ENCODE data around the gene BTBD9. TPM values are rescaled to one million over a fixed set of nuclear protein-coding genes. Genes with fewer than 3 reads are reported as not detected.

The BTBD9 gene
- total and polyA plus RNA-seq, 2 experiments from 2014 or later, result 13.0 to 17.0 TPM

DNA sequence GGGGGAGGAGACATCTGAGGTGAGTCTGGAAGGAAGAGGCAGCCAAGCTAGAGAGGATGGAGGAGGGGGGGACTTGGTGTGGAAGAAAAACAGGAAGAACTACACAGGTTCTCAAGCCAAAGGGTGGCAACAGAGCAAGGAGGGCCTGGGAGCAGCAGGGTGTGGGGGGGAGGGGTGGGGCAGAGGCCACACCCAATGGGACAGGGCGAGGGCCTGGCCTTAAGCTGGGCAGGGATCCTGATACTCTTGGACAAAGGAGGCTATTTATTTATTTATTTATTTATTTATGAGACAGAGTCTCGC is 461.2 kb downstream of the BTBD9 start:
- no peaks in the 10 kb centered on the region for H4K20me1 ChIP-seq (ENCODE audit: insufficient read depth, poor library complexity, severe bottlenecking)
- H3K27ac ChIP-seq, result no peak overlapping the region
- no peaks in the 10 kb centered on the region for H3K36me3 ChIP-seq (replicated peaks; ENCODE audit: insufficient read depth, low read depth)
- no peaks in the 10 kb centered on the region for H3K9me2 ChIP-seq (replicated peaks; ENCODE audit: insufficient read depth)
- H2AFZ ChIP-seq, result no peak overlapping the region
- H3K9me3 ChIP-seq (ENCODE audit: low read depth), result no peaks in the 10 kb centered on the region
- no peak for DNase-seq (ENCODE audit: low spot score)
- H3K4me2 ChIP-seq, result no peak overlapping the region
- no peak overlapping the region for H3K4me3 ChIP-seq
- no peaks in the 10 kb centered on the region for H3K27me3 ChIP-seq
- no peak for TF ChIP-seq EZH2 (IDR thresholded peaks at IDR 0.05; ENCODE audit: borderline replicate concordance)
- TF ChIP-seq, protein P1, sequence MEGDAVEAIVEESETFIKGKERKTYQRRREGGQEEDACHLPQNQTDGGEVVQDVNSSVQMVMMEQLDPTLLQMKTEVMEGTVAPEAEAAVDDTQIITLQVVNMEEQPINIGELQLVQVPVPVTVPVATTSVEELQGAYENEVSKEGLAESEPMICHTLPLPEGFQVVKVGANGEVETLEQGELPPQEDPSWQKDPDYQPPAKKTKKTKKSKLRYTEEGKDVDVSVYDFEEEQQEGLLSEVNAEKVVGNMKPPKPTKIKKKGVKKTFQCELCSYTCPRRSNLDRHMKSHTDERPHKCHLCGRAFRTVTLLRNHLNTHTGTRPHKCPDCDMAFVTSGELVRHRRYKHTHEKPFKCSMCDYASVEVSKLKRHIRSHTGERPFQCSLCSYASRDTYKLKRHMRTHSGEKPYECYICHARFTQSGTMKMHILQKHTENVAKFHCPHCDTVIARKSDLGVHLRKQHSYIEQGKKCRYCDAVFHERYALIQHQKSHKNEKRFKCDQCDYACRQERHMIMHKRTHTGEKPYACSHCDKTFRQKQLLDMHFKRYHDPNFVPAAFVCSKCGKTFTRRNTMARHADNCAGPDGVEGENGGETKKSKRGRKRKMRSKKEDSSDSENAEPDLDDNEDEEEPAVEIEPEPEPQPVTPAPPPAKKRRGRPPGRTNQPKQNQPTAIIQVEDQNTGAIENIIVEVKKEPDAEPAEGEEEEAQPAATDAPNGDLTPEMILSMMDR (IDR thresholded peaks at IDR 0.05; ENCODE audit: poor library complexity), result no peak
- TF ChIP-seq EZH2phosphoT487 (IDR thresholded peaks at IDR 0.05; ENCODE audit: low read depth, severe bottlenecking, unreplicated experiment), result no peak
- 86% methylated on average over 2 of the region's 2 CpGs for WGBS (ENCODE audit: low lambda C conversion rate, missing lambda C conversion rate)
- peaks cover 11% of the 10 kb centered on the region for H3K4me1 ChIP-seq (ENCODE audit: insufficient read depth)
- no peaks in the 10 kb centered on the region for H3K79me2 ChIP-seq

DNA sequence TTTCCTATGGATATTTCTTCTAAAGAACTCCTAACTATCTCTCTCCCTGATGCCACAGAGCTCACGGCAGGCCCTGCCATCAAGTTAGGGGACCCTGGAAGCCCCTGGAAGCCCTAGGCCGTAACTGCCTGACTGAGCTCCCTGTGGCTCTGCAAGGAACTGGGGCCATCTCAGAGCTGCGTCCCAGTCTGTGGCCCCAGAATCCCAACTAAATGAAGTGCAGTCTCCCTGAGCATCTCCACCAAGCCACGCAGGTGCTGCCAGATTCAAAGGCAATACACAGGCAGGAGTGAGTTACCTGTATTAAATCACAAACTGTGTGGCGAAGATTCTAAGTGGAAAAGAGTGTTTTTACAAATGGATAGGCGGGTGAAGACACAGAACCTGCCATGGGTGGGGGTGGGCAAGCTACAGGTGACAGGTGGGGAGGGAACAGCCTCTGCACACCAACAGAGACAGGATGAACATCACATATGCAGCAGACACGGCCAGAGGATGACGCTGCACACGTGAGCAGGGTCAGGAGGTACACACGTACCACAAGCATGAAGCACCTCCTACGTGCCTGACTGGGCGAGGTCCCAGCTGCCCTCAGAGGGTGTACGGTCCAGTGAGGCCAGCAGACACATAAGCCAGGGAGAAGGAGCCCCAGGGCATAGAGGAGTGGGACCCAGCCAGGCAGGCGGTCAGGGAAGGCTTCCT is 461.7 kb downstream of the BTBD9 start:
- Histone ChIP-seq H3K79me2 (no peaks in the 10 kb centered on the region), H3K27me3 (no peaks in the 10 kb centered on the region), H2AFZ (no peak overlapping the region), H3K36me3 (replicated peaks; ENCODE audit: insufficient read depth, low read depth) (no peaks in the 10 kb centered on the region), H4K20me1 (ENCODE audit: insufficient read depth, poor library complexity, severe bottlenecking) (no peaks in the 10 kb centered on the region), H3K9me2 (replicated peaks; ENCODE audit: insufficient read depth) (no peaks in the 10 kb centered on the region), H3K9me3 (ENCODE audit: low read depth) (no peaks in the 10 kb centered on the region), H3K4me2 (peak overlapping the region; percentile 73), H3K4me3 (no peak overlapping the region), H3K27ac (no peak overlapping the region), H3K4me1 (ENCODE audit: insufficient read depth) (peaks cover 11% of the 10 kb centered on the region)
- WGBS (ENCODE audit: low lambda C conversion rate, missing lambda C conversion rate), result 87% methylated on average over 11 of the region's 14 CpGs
- DNase-seq (ENCODE audit: low spot score), result no peak
- no peak for TF ChIP-seq EZH2phosphoT487 (IDR thresholded peaks at IDR 0.05; ENCODE audit: low read depth, severe bottlenecking, unreplicated experiment)
- TF ChIP-seq EZH2 (IDR thresholded peaks at IDR 0.05; ENCODE audit: borderline replicate concordance), result no peak
- TF ChIP-seq, protein P1 (IDR thresholded peaks at IDR 0.05; ENCODE audit: poor library complexity), result no peak

DNA sequence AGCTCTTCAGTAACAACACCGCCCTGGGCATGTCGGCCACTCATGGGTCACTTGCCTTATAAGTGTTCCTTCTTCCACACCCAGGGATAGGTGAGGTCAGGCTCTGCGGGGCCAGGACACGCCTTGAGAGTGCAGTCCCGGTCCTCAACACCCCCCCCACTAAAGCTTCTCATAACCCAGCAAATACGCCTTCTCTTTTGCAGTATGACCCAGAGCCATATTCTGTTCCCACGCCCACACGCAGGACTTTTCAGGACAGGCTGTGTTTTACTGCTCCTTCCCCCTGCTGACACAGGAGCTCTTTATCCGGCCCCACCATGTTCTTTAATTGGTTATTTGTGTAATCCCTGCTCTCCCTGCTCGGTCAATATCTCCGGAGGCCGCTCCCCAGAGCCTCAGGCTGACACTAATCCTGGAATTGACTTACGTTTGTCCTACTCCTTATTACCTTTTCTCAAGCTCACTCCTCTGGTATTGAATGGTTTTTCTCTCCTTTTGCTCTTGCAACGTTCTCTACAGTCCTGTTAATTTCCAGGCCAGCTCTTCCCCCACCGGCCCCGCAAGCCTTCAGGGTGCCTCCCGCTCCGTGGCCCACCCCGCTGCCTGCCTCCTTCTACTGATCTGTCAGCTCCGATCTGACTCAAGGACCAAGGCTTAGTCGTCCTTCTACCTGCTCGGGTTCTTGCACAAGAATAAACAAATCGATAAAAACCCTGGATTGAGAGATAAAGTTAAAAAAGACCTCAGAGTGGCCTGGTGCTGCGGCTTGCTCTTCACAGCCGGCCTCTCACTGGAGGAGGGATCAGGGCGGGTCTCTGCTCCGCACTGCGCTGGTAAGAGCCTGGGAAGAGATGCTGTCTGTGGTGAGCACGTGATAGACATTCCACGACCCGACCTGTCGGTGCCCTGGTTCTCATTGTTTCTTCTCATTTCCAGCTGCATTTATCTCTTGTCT is 462.7 kb downstream of the BTBD9 start:
- peak overlapping the region; percentile 51 for H3K27ac ChIP-seq
- H4K20me1 ChIP-seq (ENCODE audit: insufficient read depth, poor library complexity, severe bottlenecking), result no peaks in the 10 kb centered on the region
- no peaks in the 10 kb centered on the region for H3K36me3 ChIP-seq (replicated peaks; ENCODE audit: insufficient read depth, low read depth)
- H3K9me3 ChIP-seq (ENCODE audit: low read depth), result no peaks in the 10 kb centered on the region
- 27% methylated on average over 32 of the region's 32 CpGs for WGBS (ENCODE audit: low lambda C conversion rate, missing lambda C conversion rate)
- peak overlapping the region; percentile 73 for H3K4me2 ChIP-seq
- TF ChIP-seq EZH2phosphoT487 (IDR thresholded peaks at IDR 0.05; ENCODE audit: low read depth, severe bottlenecking, unreplicated experiment) (no peak), EZH2 (IDR thresholded peaks at IDR 0.05; ENCODE audit: borderline replicate concordance) (no peak)
- TF ChIP-seq, protein P1 (IDR thresholded peaks at IDR 0.05; ENCODE audit: poor library complexity), result no peak
- H3K79me2 ChIP-seq, result no peaks in the 10 kb centered on the region
- H3K4me1 ChIP-seq (ENCODE audit: insufficient read depth), result peaks cover 11% of the 10 kb centered on the region
- H3K4me3 ChIP-seq, result no peak overlapping the region
- peak overlapping the region; percentile 9 for H2AFZ ChIP-seq
- no peaks in the 10 kb centered on the region for H3K9me2 ChIP-seq (replicated peaks; ENCODE audit: insufficient read depth)
- DNase-seq (ENCODE audit: low spot score), result peak; percentile 75
- no peaks in the 10 kb centered on the region for H3K27me3 ChIP-seq

All from hepatocyte (in vitro differentiated cells).